NCI-H2196 (cell line): Measurements from ENCODE around the gene CASK.

Experiments
- DNase-seq: peaks from one replicate; lab custom pipeline; 2025; ENCODE audit not compliant: unreplicated experiment; lab: John Stamatoyannopoulos, UW

CASK gene

DNA sequence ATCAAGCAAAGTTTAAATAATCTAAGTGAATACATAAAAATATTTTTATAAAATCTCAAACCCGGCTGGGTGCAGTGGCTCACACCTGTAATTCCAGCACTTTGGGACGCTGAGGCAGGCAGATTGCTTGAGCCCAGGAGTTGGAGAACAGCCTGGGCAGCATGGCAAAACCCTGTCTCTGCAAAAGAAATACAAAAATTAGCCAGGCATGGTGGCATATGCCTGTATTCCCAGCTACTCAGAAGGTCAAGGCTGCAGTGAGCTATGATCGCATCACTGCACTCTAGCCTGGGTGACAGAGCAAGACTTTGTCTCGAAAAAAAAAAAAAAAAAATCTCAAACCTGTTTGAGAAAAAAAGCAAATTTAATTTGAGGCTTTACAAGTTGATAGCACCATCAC is 331.4 kb downstream of the CASK start:
- no peak for DNase-seq

DNA sequence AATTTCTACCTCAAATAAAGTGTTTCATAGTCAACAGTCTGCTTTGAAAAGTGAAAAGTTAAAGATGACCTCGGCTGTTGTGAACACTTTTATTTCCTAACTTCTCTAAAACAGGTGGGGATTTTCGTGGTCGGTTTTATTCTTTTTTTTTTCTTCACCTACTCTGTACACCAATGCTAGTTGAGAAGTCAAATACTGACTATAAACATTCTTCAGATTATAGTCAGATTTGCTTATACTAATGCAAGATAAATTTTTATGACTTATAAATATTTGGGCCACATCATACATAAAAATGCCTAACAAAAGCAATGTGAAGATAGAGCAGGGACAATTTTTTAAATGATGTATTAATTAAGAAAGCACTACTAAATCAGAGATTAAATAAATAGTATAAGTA is 332.7 kb downstream of the CASK start:
- no peak for DNase-seq

DNA sequence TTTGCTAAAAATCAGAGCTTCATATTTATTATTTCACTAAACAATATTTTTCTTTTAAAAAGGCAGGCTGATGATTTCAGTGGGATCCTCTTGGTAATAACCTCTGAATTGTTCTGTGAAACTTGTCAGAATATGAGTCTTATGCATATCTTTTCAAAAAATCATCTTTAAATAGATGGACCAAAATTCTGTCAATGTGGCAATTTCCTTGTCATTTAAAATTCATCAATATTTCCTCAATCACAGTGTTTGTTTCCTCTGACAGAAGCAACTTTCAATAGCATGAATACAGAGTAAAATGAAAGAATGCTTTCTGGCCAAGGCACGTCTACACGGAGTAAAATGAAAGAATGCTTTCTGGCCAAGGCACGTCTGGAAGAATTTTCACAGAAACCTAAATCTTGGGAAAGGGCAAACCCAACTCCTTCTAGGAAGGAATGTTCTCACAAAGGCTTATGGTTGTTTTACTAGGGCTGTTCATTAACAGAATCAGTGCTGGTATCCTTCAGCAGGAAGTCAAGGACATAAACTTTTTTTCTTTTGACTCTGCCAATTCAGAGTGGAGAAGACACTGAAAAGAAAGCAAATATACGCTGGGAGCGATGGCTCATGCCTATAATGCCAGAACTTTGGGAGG is 333.6 kb downstream of the CASK start:
- no peak for DNase-seq

DNA sequence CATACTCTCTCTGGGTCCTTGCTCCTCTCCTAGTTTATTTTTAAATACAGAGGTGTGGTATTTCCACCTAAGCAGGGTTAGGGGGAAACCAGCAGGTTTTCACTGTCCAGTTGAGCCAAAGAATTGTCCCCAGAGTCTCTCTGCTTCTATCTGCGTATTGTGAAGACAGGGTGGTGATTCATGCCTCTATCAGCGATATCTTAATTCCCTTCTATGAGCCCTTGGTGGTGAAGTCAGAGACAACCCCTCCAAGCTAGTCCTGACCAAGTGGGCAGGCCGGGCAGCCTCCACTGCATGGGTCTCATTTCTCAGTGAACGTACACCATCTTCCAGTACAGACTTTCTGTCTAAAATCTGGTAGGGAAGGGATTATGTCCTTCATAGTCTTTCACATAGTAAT is 335.1 kb downstream of the CASK start:
- no peak for DNase-seq

DNA sequence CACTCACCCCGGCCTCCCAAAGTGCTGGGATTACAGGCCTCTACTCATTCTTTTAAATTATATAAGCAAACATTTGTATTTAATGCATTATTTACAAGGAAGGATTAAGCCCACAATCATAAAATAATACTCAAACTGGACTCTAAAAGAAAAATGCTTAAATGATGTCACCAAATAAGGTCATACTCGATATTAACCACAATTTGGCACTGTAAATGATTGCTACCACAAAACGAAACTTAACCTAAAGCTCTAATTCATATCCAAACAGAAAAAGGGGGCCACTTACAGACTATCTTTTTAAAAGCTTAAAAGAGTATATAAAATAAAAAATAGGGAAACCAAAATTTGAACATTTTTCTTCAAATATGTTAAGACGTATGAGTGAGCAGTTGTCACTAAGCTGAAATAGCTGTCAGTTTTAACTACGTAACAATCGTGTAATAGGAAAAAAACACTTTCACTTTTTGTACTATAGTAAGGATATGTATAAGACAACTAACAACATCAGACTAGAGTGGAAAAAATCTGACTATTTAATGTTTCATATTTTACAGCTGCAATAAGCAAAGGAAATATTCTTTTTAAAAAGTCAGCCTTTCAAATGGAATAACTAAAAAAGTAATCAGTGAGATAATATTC is 342.8 kb downstream of the CASK start:
- no peak for DNase-seq

DNA sequence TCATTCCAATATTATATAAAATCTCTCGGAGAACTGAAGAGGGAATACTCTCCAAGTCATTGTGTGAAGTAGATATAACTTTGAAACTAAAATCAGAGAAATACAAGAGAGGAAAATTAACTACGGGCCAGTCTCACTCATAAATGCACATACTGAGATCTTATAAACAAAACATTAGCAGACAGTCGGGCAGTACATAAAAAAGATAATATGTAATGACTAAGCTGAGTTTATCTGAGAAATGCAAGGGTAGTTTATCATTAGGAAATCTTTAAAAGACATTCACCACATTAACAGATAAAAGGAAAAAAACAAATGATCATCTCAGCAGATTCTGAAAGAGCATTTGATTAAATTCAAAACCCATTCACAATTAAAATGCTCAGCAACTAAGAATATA is 359.5 kb downstream of the CASK start:
- no peak for DNase-seq

DNA sequence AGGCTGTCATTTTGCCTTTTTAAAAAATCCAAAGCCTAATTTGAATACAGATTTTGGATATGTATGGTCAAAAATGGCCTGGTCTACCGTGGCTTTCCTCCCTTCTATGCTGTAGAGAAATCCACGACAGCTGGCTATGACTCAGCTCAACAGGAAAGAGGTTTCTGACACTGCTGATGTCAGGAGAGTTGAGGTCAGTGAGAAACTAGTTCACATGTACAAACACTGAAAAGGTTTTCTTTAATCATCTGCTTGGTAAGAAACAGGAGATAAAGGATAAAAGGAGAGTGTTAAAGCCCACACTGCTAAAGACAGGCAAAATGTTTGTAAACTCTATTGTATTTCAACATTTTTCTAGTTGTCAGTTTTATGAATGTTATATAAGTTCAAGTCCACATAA is 362.3 kb downstream of the CASK start:
- no peak for DNase-seq

DNA sequence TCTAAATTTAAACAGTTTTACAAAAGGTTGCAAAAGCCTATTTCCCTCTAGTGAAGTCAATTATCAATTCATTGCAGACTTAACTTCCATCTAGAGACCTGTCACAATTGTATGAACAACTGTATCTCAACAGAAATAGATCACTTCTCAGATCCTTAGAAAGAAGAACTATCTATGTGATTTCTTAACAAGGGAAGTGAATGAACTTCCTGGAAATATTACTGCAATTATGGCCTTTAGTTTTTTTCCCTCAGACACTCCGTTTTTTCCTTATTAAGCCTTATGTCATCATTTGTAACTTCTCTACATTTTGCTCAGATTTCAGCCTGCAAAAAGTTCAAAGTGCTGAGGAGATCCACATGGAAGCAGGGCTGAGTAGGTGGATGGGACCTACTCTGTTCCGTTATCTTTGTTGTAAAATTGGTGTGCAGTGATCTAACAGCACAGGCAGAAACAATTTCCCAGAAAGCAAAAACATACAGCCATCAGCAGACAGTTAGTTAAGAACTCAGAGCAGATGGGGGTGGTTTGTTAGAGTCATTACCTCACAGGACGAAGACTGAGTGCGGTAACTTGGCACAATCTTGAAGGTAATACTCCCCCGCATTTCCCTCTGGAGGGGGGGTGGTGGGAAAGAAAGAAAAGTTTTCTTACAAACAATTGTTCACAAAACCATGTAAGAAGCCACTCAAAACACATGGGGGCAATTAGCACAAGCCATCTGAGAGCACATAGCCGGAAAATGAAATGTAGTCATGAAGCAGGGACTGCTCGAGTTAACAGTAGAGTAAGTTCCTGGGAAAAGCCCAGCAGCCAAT is 363.9 kb downstream of the CASK start:
- no peak for DNase-seq

DNA sequence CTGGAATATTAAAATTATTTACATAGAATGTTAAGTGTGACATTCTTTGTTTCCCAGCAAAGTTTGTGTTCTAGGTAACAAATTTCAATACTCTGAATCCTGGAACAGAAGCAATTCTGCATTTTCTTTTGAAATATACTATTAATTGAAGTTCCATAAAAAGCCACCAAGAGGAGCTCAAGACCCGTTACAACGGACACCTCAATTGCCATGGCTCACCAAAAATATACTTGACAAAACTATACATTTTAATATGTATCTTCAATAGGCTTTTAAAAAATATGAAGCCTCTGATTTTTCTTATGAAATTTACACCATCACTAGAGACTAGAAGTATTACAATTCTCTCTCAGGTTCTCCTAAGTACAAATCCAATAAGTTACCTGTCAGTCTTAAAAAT is 364.8 kb downstream of the CASK start:
- no peak for DNase-seq

DNA sequence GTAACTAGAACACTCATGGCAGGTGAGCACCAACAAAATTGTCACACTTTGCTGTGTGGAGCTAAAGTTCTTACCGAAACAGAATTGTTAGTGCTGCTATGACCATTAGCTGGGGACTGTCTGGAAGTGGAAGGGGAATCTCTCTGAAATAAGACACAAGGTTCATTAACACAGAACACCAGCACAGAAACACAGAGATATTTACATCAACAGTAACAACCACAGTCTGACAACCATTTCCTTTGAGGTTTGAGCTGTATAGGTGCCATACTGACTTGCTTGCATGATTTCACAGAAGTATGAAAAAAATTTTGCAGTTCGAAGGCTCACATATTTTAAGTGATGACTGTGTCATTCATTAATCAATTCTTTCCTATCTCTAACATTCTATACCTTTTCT is 366.4 kb downstream of the CASK start:
- DNase-seq = no peak

DNA sequence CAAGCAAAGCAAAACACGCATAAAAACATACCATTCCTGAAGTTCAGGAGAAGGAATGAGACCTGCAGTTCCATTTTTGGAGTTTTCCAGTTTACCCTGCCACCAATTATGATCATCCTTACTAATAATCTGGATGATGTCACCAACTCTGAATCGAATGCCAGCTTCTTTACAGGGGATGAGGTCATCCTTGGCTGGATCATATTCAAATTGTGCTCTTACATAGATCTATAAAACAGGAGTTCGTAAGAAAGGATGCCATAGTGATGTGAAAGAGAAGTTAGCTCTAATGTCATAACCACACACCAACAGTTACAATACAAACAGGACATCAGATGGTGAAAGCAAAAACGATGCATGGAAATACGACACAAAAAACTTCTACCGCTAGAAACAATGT is 369.7 kb downstream of the CASK start:
- no peak for DNase-seq

DNA sequence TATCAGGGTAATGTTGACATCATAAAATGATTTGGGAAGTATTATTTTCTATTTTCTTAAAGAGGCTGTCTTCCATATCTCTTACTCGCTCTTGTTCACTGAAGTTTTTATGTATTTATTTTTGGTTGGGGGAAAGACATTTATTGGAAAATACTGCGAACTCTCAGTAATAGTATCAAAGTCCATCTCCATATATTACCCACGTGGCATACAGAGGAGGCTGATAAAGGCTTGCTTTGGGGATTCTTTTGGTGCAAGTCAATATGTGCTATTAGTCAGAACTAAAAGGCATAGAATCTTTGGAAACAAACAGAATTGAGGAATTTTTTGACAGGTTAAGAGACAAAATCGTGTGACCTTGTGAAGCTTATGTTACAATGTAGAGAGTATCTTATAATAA is 374.9 kb downstream of the CASK start:
- no peak for DNase-seq

DNA sequence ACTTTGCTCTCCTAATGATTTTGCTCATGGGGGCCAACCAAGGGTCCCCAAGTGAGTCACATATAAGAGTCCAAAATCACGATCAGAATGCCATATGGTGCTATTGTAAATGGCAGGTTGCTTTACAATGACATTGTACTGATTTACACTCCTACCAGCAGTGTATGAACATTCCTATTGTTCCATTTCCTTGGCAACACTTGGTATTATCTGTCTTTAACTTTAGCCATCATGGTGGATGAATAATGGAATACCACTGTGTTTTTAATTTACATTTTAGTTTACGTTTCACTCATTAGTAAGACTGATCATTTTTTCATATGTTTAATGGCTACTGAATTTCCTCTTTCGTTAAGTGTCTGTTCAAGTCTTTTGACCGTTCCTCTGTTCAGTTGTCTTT is 379.7 kb downstream of the CASK start:
- no peak for DNase-seq

DNA sequence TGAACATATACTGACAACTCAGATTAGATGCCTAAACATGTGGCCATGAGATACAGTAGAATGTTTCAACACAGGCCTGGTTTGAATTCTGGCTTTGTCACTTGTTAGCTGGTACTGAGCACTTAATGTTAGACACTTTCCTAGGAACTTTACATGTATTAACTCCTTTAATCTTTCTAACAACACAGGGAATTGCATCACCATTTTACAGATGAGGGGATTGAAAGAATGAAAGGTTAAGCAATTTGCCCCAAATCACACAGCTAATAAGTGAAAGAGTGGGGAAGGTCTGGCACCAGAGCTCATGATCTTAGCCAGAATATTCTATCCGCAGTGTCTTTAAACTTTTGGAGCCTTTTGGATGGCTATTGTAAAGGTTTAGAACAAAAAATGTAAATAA is 380.3 kb downstream of the CASK start:
- no peak for DNase-seq

DNA sequence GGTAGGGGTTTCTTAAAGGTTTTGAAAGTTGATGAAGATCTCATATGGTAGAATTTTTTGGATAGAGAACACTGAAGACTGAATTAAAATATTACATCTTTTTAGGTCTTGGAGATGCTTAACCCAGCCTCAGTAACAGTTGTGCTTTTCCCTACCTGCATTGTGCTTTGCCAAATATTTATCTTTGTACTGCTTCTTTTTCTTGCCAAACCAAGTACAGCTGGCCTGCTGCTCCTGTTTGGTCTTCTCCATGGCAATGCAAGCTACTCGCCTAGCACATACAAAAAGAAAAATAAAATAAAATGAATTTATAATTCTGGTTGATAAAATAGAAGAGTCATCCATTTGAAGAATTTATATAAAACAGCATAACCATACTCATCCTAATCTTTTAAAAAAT is 380.8 kb downstream of the CASK start:
- no peak for DNase-seq

DNA sequence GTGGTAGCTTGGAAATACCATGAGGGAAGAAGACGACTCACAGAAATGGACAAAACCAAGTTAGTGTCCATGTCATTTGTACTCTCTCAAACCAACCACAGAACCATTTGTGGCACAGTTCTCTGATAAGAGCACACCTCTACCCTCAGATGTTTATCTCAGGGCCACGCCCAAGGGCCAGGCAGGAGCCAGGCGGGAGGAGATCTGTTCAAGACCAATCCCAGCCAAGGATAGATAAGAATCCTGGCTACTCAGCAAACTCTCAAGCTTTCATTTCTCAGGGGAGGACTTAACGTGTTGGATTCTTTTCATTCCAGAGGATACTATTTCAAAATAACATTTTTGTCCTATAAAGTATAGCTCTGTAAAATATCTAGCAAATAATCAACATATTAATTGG is 381.2 kb downstream of the CASK start:
- DNase-seq = no peak

DNA sequence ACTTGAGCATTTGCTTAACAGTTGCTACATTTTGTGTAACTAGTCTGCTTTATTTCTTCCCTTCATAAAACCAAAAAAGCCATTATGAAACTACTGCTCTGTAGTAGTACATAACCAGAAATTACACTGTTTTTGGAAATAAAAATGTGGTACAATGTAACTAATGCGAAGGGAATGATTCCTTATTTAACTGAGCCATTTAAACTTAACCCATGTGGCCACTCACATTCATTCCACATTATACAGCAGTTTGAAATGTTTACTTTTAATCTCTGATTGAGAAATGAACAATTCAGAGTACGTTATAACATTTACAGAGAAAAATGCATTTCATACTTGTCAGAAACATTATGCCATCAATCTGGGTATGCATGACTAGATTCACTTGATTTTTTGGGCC is 382.0 kb downstream of the CASK start:
- DNase-seq = no peak

DNA sequence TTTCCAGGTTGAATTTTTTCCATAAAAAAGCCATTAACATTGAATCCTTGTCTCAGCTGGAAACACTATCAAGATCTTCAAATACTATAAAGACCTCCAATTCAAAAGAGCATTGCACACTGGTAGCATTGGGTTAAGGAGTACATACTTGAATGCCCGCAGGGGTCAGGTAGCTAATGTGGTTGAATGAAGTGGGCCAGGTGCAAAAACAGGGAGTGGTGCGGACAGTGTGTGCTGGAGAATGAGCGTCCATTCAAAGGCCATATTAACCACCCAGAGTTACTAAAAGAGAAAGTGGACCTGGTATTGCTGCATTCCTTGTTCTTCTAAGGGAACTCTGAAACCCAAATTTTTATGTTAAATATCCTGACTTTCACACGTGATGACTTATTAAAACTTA is 384.6 kb downstream of the CASK start:
- DNase-seq = peak; percentile 12

DNA sequence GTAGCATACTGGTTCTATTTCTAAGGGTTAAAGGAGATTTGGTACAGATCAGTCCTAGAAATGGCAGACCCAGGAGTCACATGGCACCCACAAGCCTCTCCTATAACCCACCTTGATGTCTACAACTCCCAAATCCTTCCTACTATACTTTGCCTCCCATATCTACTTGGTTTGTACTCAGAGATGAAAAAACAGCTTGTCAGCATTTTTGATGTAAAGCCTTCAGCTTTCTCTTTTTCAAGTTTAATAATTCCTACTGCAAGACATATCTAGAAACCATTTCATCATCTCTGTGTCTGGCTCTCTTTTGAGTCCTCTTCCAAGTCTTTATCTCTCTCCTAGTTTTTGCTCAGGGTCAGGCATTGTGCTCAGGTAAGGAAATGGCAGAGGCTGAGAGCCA is 393.3 kb downstream of the CASK start:
- no peak for DNase-seq

DNA sequence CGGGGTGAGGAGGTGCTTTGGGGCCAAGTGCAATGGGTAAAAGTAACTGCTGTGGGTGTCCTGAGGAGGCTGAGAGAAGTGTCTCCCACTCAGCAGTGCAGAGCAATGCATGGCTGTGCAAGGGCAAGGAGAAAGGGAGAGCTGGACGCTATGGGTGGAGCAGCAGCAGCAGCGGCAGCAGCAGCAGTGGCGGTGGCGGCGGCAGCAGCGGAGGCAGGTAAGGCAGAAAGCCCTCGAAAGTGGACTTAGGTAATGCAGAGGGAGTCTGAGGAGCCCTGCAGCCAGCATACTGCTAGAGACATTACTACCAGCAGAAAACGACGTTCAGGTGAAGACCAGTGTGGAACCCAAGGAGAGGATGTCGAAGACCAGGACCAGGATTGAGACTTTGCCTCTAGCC is 394.1 kb downstream of the CASK start:
- no peak for DNase-seq

DNA sequence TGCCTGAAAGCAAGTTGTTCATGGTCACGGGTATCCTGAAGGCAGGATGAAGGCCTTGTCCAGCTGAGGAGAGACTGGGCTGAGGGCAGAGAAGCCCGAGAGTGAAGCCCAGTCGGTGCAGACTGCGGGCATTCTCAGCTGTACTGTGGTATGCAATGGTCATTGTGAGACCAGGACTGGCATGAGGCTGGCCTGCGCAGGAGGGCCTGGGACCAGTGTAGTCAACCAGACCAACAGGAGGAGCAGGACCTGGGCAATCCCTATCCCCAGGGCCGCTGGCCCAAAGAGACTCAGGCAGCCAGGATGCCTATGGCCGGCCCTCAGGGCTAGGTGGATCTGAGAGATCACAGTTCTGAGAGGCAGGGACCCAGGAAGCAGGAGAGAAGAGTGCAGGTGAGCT is 394.6 kb downstream of the CASK start:
- DNase-seq = no peak

DNA sequence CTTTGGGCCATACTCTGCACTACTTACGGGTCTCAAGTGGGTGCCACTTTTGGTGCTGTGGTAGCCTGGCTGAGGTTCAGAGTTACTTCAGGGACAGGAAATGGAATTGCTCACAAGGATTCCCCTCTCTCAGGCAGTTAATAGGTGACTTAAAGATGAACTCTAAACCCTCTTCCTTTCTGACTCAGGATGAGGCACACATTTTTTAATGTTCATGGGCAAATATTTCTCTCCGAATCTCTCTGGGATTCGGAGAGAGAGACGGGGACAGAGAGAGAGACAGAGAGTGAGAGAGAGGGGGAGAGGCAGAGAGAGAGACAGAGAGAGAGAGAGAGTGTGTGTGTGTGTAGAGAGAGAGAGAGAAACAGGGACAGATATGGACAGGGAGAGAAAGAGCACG is 396.4 kb downstream of the CASK start:
- DNase-seq = no peak
